H1 (cell line): ENCODE results near the gene ACVR2A. TPM values are rescaled to one million over a fixed set of nuclear protein-coding genes. Genes with fewer than 3 reads are reported as not detected.

Experiments used
- ASH2L ChIP-seq: fragments of 200-600, 300-600 bp; sonication (generic); IDR thresholded peaks from one replicate; pipeline ENCODE4 v1.7.1; 2017; ENCODE audit warnings: low read length
- CHD2 ChIP-seq: IDR thresholded peaks from 2 replicates; pipeline ENCODE4 v1.6.1; 2012; ENCODE audit warnings: low read length, improper control_type of control experiment
- CTCF ChIP-seq, 3 experiments: IDR thresholded peaks; 1 replicate in 2 of 3; 2 replicates in 1 of 3; pipeline versions ENCODE4 v1.5.1 to v1.6.1; 2011; ENCODE audit warnings: low read length in 3 of 3, mild to moderate bottlenecking in 3 of 3, inconsistent platforms in 2 of 3, low read depth in 1 of 3, moderate library complexity in 1 of 3; ENCODE audit not compliant: insufficient read depth in 1 of 3; ENCODE audit errors: control extremely low read depth in 1 of 3
- E2F6 ChIP-seq: IDR thresholded peaks from 2 replicates; pipeline ENCODE4 v1.6.1; 2012; ENCODE audit warnings: inconsistent platforms
- EZH2 ChIP-seq: fragments of 200-600 bp; sonication (generic); IDR thresholded peaks from 2 replicates; pipeline ENCODE4 v1.7.1; 2012; ENCODE audit warnings: low read depth, mild to moderate bottlenecking, moderate library complexity, low read length, inconsistent platforms; ENCODE audit not compliant: severe bottlenecking
- GABPA ChIP-seq: IDR thresholded peaks from 2 replicates; pipeline ENCODE4 v1.6.1; 2011; ENCODE audit warnings: mild to moderate bottlenecking, low read length, moderate library complexity, borderline replicate concordance; ENCODE audit not compliant: insufficient read depth
- KDM4A ChIP-seq: IDR thresholded peaks from one replicate; pipeline ENCODE4 v1.7.1; 2012; ENCODE audit warnings: low read depth, mild to moderate bottlenecking, moderate library complexity, low read length, inconsistent platforms; ENCODE audit not compliant: severe bottlenecking
- RAD21 ChIP-seq, 2 experiments: IDR thresholded peaks in 1 of 2; conservative IDR thresholded peaks in 1 of 2; 2 replicates each; pipeline ENCODE4 v1.6.1; 2011; ENCODE audit warnings: low read depth in 2 of 2, low read length in 2 of 2, improper control_type of control experiment in 1 of 2, inconsistent platforms in 1 of 2, mild to moderate bottlenecking in 1 of 2, moderate library complexity in 1 of 2
- RFX5 ChIP-seq: IDR thresholded peaks from 2 replicates; pipeline ENCODE4 v1.6.1; 2011; ENCODE audit warnings: low read depth, low read length, improper control_type of control experiment, borderline replicate concordance
- USF2 ChIP-seq: IDR thresholded peaks from 2 replicates; pipeline ENCODE4 v1.6.1; 2011; ENCODE audit warnings: low read length, improper control_type of control experiment
- polyA plus RNA-seq, 7 experiments: library from polyadenylated mRNA; depleted of rRNA in 3 of 7; stranded (reverse) in 5 of 7; unstranded in 2 of 7; fragments of >200 nt in 5 of 7; fragments of 200-250 nt in 2 of 7; gene quantifications; 1 replicate in 5 of 7; 2 replicates in 1 of 7; 4 replicates in 1 of 7; pipeline versions ENCODE4 v1.2.1 to v1.2.3, GENCODE V29; 2011 to 2013; ENCODE audit warnings: missing spikeins in 2 of 7, mixed read lengths in 2 of 7
- total RNA-seq: library from RNA; stranded (reverse); fragmentation: NEBNext Ultra II Directional; extraction: Animal tissue kit (Norgen Biotek cat#: 25700); gene quantifications from 2 replicates; pipeline ENCODE4 v1.2.1, GENCODE V29; 2021

Gene ACVR2A
- total and polyA plus RNA-seq, 2 of the 8 experiments (the other 6 are each of a cell fraction or from before 2014, with no cell fraction given): 3.4 to 18.1 TPM

- TF ChIP-seq ASH2L: peak; percentile 17
- peak; percentile 81; the same call in 1 of the 2 replicates for TF ChIP-seq GABPA
- no peak for TF ChIP-seq EZH2
- no peak for TF ChIP-seq RFX5
- TF ChIP-seq USF2: no peak
- TF ChIP-seq CTCF (IDR thresholded peaks at IDR 0.05; ENCODE audit: control extremely low read depth in 1 of 3, insufficient read depth in 1 of 3, low read depth in 1 of 3, low read length in 3 of 3): peak in 1 of 3 experiments; percentile 18; a peak in 1 of 4 replicates
- TF ChIP-seq RAD21 (IDR thresholded peaks at IDR 0.05 in 1 of 2, conservative IDR thresholded peaks at IDR 0.05 in 1 of 2; ENCODE audit: low read depth in 2 of 2, low read length in 2 of 2): peak; percentile 25 to 27; a peak in 2 of 4 replicates
- peak; percentile 50; the same call in 1 of the 2 replicates for TF ChIP-seq E2F6
- no peak for TF ChIP-seq KDM4A
- TF ChIP-seq CHD2: peak; percentile 82
Observed at GRCh38 chr2:147843864-147844696, 749 bp upstream of the ACVR2A start (continued).
